Prostate gland (tissue), 2 donors: ENCODE measurements around the gene ANAPC16.

Source experiments
- POLR2AphosphoS5 ChIP-seq: sonication (generic); formaldehyde crosslinking; IDR thresholded peaks from one replicate; pipeline ENCODE4 v1.6.1; 2017; ENCODE audit warnings: antibody characterized with exemption
- TF ChIP-seq, protein P1 (sequence below), 4 experiments: fragments of 200-600 bp in 2 of 4; fragments of 450-650 bp in 2 of 4; sonication (generic) in 2 of 4; IDR thresholded peaks; 1 replicate in 3 of 4; 2 replicates in 1 of 4; pipeline ENCODE4 v1.5.1; 2016 to 2019; ENCODE audit warnings: antibody characterized with exemption in 4 of 4, mild to moderate bottlenecking in 2 of 4, moderate library complexity in 2 of 4

DNA sequence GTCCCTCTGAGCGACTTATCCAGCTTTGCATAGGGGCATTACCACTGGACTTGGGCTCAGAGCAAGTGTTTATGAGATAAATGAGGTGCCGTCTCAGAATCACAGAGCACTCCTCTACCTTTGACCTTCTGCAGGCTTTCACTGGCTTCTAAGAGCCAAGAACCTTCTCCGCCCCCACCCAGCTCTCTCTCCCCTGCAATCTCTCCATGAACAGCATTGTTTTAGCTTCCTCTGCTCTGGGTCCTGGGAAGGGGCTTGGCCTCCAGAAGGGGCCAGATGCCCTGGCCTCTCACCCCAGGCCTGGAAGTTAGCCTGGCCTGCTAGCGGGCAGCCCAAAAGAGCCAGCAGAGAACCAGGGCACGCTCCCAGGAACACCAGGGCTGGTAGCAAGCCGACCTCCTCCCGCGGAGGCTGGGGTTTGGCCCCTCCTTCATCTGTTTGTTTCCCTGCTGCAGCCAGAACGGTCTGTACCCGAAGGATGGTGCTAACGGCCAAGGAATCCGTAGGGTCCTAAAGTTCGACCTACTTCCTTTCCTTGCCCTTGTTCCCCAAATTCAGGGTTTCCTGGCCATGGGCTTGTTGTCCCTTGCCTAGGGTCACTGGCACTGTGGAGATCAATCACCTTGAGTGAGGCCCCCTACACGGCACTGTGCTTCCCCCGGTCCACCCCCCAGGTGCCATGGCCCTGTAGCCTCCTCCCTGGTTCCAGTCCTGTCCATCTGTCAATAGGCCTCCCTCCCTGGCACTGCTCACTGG, 39.2 kb downstream of the ANAPC16 start:
- TF ChIP-seq POLR2AphosphoS5, result peak; percentile 99
- TF ChIP-seq, protein P1, sequence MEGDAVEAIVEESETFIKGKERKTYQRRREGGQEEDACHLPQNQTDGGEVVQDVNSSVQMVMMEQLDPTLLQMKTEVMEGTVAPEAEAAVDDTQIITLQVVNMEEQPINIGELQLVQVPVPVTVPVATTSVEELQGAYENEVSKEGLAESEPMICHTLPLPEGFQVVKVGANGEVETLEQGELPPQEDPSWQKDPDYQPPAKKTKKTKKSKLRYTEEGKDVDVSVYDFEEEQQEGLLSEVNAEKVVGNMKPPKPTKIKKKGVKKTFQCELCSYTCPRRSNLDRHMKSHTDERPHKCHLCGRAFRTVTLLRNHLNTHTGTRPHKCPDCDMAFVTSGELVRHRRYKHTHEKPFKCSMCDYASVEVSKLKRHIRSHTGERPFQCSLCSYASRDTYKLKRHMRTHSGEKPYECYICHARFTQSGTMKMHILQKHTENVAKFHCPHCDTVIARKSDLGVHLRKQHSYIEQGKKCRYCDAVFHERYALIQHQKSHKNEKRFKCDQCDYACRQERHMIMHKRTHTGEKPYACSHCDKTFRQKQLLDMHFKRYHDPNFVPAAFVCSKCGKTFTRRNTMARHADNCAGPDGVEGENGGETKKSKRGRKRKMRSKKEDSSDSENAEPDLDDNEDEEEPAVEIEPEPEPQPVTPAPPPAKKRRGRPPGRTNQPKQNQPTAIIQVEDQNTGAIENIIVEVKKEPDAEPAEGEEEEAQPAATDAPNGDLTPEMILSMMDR (IDR thresholded peaks at IDR 0.05), result peak in 1 of 4 experiments; percentile 11
